Nephron (organoid): ENCODE results near the gene SDS.

Experiments used
- H3K27ac Mint-ChIP-seq, 3 experiments: 2 replicates each; pipeline ENCODE4 v1.8.0; 2020; ENCODE audit warnings: mixed read lengths in 3 of 3, mild to moderate bottlenecking in 2 of 3, moderate library complexity in 1 of 3
- H3K27me3 Mint-ChIP-seq: 2 replicates; pipeline ENCODE4 v1.8.0; 2021; ENCODE audit warnings: low read depth, mild to moderate bottlenecking, moderate library complexity, mixed read lengths
- H3K36me3 Mint-ChIP-seq: 2 replicates; pipeline ENCODE4 v1.8.0; 2020; ENCODE audit warnings: low read depth, mixed read lengths
- H3K4me1 Mint-ChIP-seq: 2 replicates; pipeline ENCODE4 v1.8.0; 2020; ENCODE audit warnings: mixed read lengths
- H3K4me3 Mint-ChIP-seq, 3 experiments: 2 replicates each; pipeline ENCODE4 v1.8.0; 2020; ENCODE audit warnings: mild to moderate bottlenecking in 3 of 3, mixed read lengths in 3 of 3, moderate library complexity in 2 of 3
- H3K9me3 Mint-ChIP-seq: 2 replicates; pipeline ENCODE4 v1.8.0; 2020; ENCODE audit warnings: mixed read lengths
- CTCF ChIP-seq, 3 experiments: fragments of 200-600 bp; sonication (generic); IDR thresholded peaks; one replicate each; pipeline ENCODE4 v1.5.0; 2021; ENCODE audit warnings: antibody characterized with exemption in 3 of 3; ENCODE audit not compliant: unreplicated experiment in 3 of 3

The SDS gene

GRCh38 chr12:113373969-113374368 is 29.7 kb downstream of the SDS start:
- H3K27me3 Mint-ChIP-seq, result no peaks in the 10 kb centered on the region
- H3K4me1 Mint-ChIP-seq, result no peaks in the 10 kb centered on the region
- TF ChIP-seq CTCF (IDR thresholded peaks at IDR 0.05; ENCODE audit: unreplicated experiment in 3 of 3), result no peak
- H3K36me3 Mint-ChIP-seq, result peaks cover 34% of the 10 kb centered on the region
- no peak overlapping the region for H3K27ac Mint-ChIP-seq
- no peaks in the 10 kb centered on the region for H3K9me3 Mint-ChIP-seq
- H3K4me3 Mint-ChIP-seq, result no peak overlapping the region

- no peak for TF ChIP-seq CTCF (IDR thresholded peaks at IDR 0.05; ENCODE audit: unreplicated experiment in 3 of 3)
- Mint-ChIP-seq H3K9me3 (no peaks in the 10 kb centered on the region), H3K4me1 (no peaks in the 10 kb centered on the region), H3K36me3 (peaks cover 37% of the 10 kb centered on the region), H3K27ac (no peak overlapping the region), H3K4me3 (no peak overlapping the region), H3K27me3 (no peaks in the 10 kb centered on the region)
These were observed 30.2 kb downstream of the SDS start for GRCh38 chr12:113373440-113373839.

- no peaks in the 10 kb centered on the region for H3K9me3 Mint-ChIP-seq
- H3K27me3 Mint-ChIP-seq, result no peaks in the 10 kb centered on the region
- H3K4me1 Mint-ChIP-seq, result no peaks in the 10 kb centered on the region
- H3K36me3 Mint-ChIP-seq, result peaks cover 36% of the 10 kb centered on the region
- no peak overlapping the region for H3K27ac Mint-ChIP-seq
- no peak overlapping the region for H3K4me3 Mint-ChIP-seq
- TF ChIP-seq CTCF (IDR thresholded peaks at IDR 0.05; ENCODE audit: unreplicated experiment in 3 of 3), result no peak
These were observed 31.3 kb downstream of the SDS start for GRCh38 chr12:113372371-113372770.

GRCh38 chr12:113371808-113372207 is 31.9 kb downstream of the SDS start:
- TF ChIP-seq CTCF (IDR thresholded peaks at IDR 0.05; ENCODE audit: unreplicated experiment in 3 of 3), result no peak
- Mint-ChIP-seq H3K27me3 (no peaks in the 10 kb centered on the region), H3K9me3 (no peaks in the 10 kb centered on the region), H3K27ac (no peak overlapping the region), H3K4me1 (no peaks in the 10 kb centered on the region), H3K4me3 (no peak overlapping the region), H3K36me3 (peaks cover 31% of the 10 kb centered on the region)

- H3K4me1 Mint-ChIP-seq, result no peaks in the 10 kb centered on the region
- H3K9me3 Mint-ChIP-seq, result no peaks in the 10 kb centered on the region
- H3K36me3 Mint-ChIP-seq, result peaks cover 31% of the 10 kb centered on the region
- H3K4me3 Mint-ChIP-seq, result no peak overlapping the region
- no peak for TF ChIP-seq CTCF (IDR thresholded peaks at IDR 0.05; ENCODE audit: unreplicated experiment in 3 of 3)
- H3K27me3 Mint-ChIP-seq, result no peaks in the 10 kb centered on the region
- H3K27ac Mint-ChIP-seq, result no peak overlapping the region
These were observed 32.6 kb downstream of the SDS start for GRCh38 chr12:113370923-113371682.

- H3K27ac Mint-ChIP-seq, result no peak overlapping the region
- H3K4me3 Mint-ChIP-seq, result no peak overlapping the region
- H3K9me3 Mint-ChIP-seq, result no peaks in the 10 kb centered on the region
- TF ChIP-seq CTCF (IDR thresholded peaks at IDR 0.05; ENCODE audit: unreplicated experiment in 3 of 3), result no peak
- H3K36me3 Mint-ChIP-seq, result peaks cover 25% of the 10 kb centered on the region
- no peaks in the 10 kb centered on the region for H3K4me1 Mint-ChIP-seq
- no peaks in the 10 kb centered on the region for H3K27me3 Mint-ChIP-seq
These were observed 34.2 kb downstream of the SDS start for GRCh38 chr12:113369391-113369985.
